ENCODE results near the gene LAMTOR2.

The LAMTOR2 gene

DNA sequence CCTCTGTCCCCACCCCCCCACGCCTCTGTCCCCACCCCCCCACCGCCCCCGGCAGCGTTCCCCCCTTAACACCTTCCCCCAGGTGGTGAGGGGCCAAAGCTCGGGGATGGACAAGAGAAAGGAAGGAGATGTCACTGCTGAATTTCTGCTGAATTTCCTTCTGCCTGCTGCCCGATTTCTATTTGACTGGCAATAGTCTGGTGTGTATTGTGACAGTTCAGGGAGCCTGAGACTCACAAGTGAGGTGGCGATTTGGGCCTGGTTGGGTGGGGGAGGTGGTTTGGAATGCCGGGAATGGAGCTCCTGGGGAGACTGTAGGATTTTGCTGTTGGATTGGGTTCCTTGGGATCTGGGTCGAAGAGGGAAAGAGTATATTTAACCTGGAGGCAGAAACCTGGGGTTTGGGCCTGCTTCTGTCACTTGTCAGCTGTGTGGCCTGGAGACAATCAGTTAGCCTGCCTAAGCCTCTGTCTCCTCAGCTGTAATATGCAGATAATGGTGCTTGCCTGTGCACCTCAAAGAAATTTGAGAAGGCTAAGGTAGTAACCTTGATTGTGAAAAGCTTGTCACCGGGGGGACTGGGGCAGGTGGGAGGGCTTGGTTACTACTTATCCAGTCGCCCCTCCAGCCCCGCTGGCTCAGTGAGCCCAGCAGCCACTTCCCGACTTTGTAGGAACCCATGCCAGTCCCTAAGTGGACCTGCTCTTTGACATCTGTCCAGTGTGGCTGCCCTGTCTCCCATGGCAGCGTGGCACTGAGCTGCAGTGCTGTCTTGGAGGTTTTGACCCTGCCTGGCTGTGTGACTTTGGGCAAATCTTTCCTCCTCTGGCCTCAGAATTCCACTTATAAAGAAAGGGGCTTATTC lies 52.3 kb downstream of the LAMTOR2 start:
- TF ChIP-seq, protein P1, sequence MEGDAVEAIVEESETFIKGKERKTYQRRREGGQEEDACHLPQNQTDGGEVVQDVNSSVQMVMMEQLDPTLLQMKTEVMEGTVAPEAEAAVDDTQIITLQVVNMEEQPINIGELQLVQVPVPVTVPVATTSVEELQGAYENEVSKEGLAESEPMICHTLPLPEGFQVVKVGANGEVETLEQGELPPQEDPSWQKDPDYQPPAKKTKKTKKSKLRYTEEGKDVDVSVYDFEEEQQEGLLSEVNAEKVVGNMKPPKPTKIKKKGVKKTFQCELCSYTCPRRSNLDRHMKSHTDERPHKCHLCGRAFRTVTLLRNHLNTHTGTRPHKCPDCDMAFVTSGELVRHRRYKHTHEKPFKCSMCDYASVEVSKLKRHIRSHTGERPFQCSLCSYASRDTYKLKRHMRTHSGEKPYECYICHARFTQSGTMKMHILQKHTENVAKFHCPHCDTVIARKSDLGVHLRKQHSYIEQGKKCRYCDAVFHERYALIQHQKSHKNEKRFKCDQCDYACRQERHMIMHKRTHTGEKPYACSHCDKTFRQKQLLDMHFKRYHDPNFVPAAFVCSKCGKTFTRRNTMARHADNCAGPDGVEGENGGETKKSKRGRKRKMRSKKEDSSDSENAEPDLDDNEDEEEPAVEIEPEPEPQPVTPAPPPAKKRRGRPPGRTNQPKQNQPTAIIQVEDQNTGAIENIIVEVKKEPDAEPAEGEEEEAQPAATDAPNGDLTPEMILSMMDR (IDR thresholded peaks at IDR 0.05) = no peak
- intact Hi-C loops (cut with DNase I; ENCODE audit: low total_unique reads) = no loop called here
- Histone ChIP-seq H3K27ac (peak overlapping the region; percentile 94 to 97), H3K9me3 (no peaks in the 10 kb centered on the region), H3K4me3 (peak overlapping the region; percentile 42 to 53), H3K36me3 (no peaks in the 10 kb centered on the region), H3K4me1 (peaks cover 7 to 55% (median 53%) of the 10 kb centered on the region in 4 donors), H3K27me3 (no peaks in the 10 kb centered on the region)
- DNase-seq = no peak

DNA sequence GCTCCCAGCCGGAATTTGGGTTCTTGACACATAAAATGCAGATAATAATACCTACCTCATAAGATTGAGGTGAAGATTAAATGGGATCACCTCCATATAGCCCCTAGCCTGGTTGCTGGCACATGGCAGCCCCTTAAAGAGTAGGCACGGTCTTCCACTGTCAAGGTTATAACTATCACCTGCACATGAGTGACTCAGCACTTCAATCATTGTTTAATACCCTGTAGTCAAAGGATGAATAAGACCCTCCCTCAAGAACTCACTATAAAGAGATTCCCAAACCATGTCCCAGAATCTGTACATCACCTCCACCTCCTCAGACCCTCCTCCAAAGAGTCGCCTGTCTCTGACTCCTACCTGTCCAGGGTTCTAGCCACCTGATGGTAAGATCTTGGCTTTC lies 53.5 kb downstream of the LAMTOR2 start:
- H3K4me1 ChIP-seq = peaks cover 7 to 49% (median 41%) of the 10 kb centered on the region in 4 donors
- H3K27ac ChIP-seq = peak overlapping the region; percentile 94 to 97
- intact Hi-C loops (cut with DNase I; ENCODE audit: low total_unique reads) = no loop called here
- no peaks in the 10 kb centered on the region for H3K27me3 ChIP-seq
- no peaks in the 10 kb centered on the region for H3K9me3 ChIP-seq
- no peak overlapping the region for H3K4me3 ChIP-seq
- H3K36me3 ChIP-seq = no peaks in the 10 kb centered on the region
- TF ChIP-seq, protein P1 (IDR thresholded peaks at IDR 0.05) = no peak
- DNase-seq = no peak
